Body of pancreas (tissue), 4 donors: ENCODE measurements around the gene TULP4. TPM values are rescaled to one million over a fixed set of nuclear protein-coding genes. Genes with fewer than 3 reads are reported as not detected.

Experiments used
- ATAC-seq: fragments of 150-250 bp; one replicate; pipeline ENCODE4 v1.9.1; 2016
- DNase-seq, 4 donors: peaks; one replicate each; pipeline ENCODE4 v3.0.0-alpha.2; 2019
- H3K27ac ChIP-seq, 4 donors: fragments of 200-600 bp; sonication (generic); 1 replicate in 3 of 4; 2 replicates in 1 of 4; pipeline versions ENCODE4 v1.5.1 to v1.6.1; 2016 to 2019; ENCODE audit warnings: mild to moderate bottlenecking in 1 of 4, mixed read lengths in 1 of 4, moderate library complexity in 1 of 4
- H3K27me3 ChIP-seq, 2 donors: fragments of 200-600 bp; sonication (generic); one replicate each; pipeline ENCODE4 v1.6.0; 2016; ENCODE audit warnings: mild to moderate bottlenecking in 1 of 2
- H3K36me3 ChIP-seq, 2 donors: fragments of 200-600 bp; sonication (generic); replicated peaks in 1 of 2; 2 replicates each; pipeline ENCODE4 v1.5.1; 2016; ENCODE audit warnings: low read depth in 2 of 2; ENCODE audit not compliant: insufficient read depth in 1 of 2
- H3K4me1 ChIP-seq: fragments of 200-600 bp; sonication (generic); one replicate; pipeline ENCODE4 v1.6.0; 2016
- H3K4me3 ChIP-seq, 2 donors: fragments of 200-600 bp; sonication (generic); 1 replicate in 1 of 2; 2 replicates in 1 of 2; pipeline ENCODE4 v1.5.1; 2016 to 2019
- H3K9me3 ChIP-seq, 3 donors: fragments of 200-600 bp; sonication (generic); 1 replicate in 2 of 3; 2 replicates in 1 of 3; pipeline ENCODE4 v1.5.1; 2016
- POLR2A ChIP-seq, 3 donors: fragments of 450-650 bp; IDR thresholded peaks; one replicate each; pipeline ENCODE4 v1.6.1; 2016; ENCODE audit warnings: antibody characterized with exemption in 3 of 3, mild to moderate bottlenecking in 2 of 3
- WGBS, 2 donors: methylation state at CpG; one replicate each; pipeline ENCODE4 v1.1.5; 2017; 5-methylcytosine and 5-hydroxymethylcytosine counted together
- intact Hi-C: fragments of 100-400 bp; cut with DNase I; formaldehyde crosslinking; loops from one replicate; pipeline ENCODE4 v1.15.1; 2023
- total RNA-seq, 2 donors: library from RNA; depleted of rRNA; stranded (reverse); fragments of >200 nt; gene quantifications; one replicate each; pipeline ENCODE4 v1.1.0, GENCODE V29; 2016
- TF ChIP-seq, protein P1 (sequence below), 7 experiments: fragments of 450-650 bp in 4 of 7; fragments of 200-600 bp in 3 of 7; sonication (generic) in 3 of 7; IDR thresholded peaks; one replicate each; pipeline ENCODE4 v1.5.1; 2016 to 2019; ENCODE audit warnings: antibody characterized with exemption in 7 of 7

Gene TULP4
- total RNA-seq, 2 donors from 2014 or later, result 81.2 to 92.3 TPM

DNA sequence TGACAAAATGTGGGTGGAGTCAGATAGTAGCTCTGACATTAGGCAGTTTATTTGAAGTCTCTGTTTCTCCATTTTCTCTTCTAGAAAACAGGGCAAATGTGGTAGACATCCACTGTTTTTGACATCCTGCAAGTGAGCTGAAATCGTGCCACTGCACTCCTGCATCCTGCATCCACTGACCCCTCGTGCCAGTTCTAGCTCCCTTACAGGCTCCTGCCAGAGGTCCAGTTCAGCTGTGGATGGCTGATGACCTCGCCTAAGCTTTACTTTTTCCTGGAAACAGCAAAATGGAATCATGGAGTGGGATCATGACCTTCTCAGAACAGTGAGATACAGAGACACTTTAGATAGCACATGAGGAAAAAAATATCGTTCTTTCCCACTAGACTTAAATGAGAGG is 58.5 kb downstream of the TULP4 start:
- H3K27ac ChIP-seq, result no peak overlapping the region
- H3K36me3 ChIP-seq, result no peaks in the 10 kb centered on the region
- H3K27me3 ChIP-seq, result no peaks in the 10 kb centered on the region
- WGBS, 2 donors, result 84 to 85% methylated on average over 4 of the region's 4 CpGs
- H3K4me3 ChIP-seq, result no peak overlapping the region
- no peak for DNase-seq
- intact Hi-C loops, result no loop called here
- no peak for ATAC-seq
- no peaks in the 10 kb centered on the region for H3K9me3 ChIP-seq
- no peaks in the 10 kb centered on the region for H3K4me1 ChIP-seq
- TF ChIP-seq POLR2A (IDR thresholded peaks at IDR 0.05), result no peak
- TF ChIP-seq, protein P1, sequence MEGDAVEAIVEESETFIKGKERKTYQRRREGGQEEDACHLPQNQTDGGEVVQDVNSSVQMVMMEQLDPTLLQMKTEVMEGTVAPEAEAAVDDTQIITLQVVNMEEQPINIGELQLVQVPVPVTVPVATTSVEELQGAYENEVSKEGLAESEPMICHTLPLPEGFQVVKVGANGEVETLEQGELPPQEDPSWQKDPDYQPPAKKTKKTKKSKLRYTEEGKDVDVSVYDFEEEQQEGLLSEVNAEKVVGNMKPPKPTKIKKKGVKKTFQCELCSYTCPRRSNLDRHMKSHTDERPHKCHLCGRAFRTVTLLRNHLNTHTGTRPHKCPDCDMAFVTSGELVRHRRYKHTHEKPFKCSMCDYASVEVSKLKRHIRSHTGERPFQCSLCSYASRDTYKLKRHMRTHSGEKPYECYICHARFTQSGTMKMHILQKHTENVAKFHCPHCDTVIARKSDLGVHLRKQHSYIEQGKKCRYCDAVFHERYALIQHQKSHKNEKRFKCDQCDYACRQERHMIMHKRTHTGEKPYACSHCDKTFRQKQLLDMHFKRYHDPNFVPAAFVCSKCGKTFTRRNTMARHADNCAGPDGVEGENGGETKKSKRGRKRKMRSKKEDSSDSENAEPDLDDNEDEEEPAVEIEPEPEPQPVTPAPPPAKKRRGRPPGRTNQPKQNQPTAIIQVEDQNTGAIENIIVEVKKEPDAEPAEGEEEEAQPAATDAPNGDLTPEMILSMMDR (IDR thresholded peaks at IDR 0.05), result no peak

GRCh38 chr6:158371261-158371660 is 59.0 kb downstream of the TULP4 start:
- H3K27me3 ChIP-seq, result no peaks in the 10 kb centered on the region
- no peak overlapping the region for H3K4me3 ChIP-seq
- no peaks in the 10 kb centered on the region for H3K4me1 ChIP-seq
- intact Hi-C loops, result no loop called here
- TF ChIP-seq POLR2A (IDR thresholded peaks at IDR 0.05), result no peak
- TF ChIP-seq, protein P1 (IDR thresholded peaks at IDR 0.05), result no peak
- H3K9me3 ChIP-seq, result no peaks in the 10 kb centered on the region
- DNase-seq (no peak), ATAC-seq (no peak)
- 72 to 80% methylated on average over 5 of the region's 5 CpGs for WGBS, 2 donors
- H3K27ac ChIP-seq, result no peak overlapping the region
- H3K36me3 ChIP-seq, result no peaks in the 10 kb centered on the region

GRCh38 chr6:158372574-158372973 is 60.3 kb downstream of the TULP4 start:
- intact Hi-C loops, result no loop called here
- Histone ChIP-seq H3K36me3 (no peaks in the 10 kb centered on the region), H3K27ac (no peak overlapping the region), H3K4me1 (no peaks in the 10 kb centered on the region), H3K27me3 (no peaks in the 10 kb centered on the region), H3K4me3 (no peak overlapping the region), H3K9me3 (no peaks in the 10 kb centered on the region)
- TF ChIP-seq, protein P1 (IDR thresholded peaks at IDR 0.05), result no peak
- TF ChIP-seq POLR2A (IDR thresholded peaks at IDR 0.05), result no peak
- DNase-seq, result no peak
- ATAC-seq, result no peak
- WGBS, 2 donors, result 46 to 65% methylated on average over 3 of the region's 3 CpGs

- TF ChIP-seq POLR2A (IDR thresholded peaks at IDR 0.05), result no peak
- TF ChIP-seq, protein P1 (IDR thresholded peaks at IDR 0.05), result no peak
- no peaks in the 10 kb centered on the region for H3K27me3 ChIP-seq
- no peak overlapping the region for H3K4me3 ChIP-seq
- no peaks in the 10 kb centered on the region for H3K36me3 ChIP-seq
- no peak overlapping the region for H3K27ac ChIP-seq
- H3K4me1 ChIP-seq, result no peaks in the 10 kb centered on the region
- no peaks in the 10 kb centered on the region for H3K9me3 ChIP-seq
- DNase-seq (no peak), ATAC-seq (no peak)
- intact Hi-C loops, result no loop called here
- WGBS, 2 donors, result 87 to 89% methylated on average over 9 of the region's 9 CpGs
These were observed 60.9 kb downstream of the TULP4 start for GRCh38 chr6:158373214-158373613.

- ATAC-seq (no peak), DNase-seq (no peak)
- H3K4me1 ChIP-seq, result no peaks in the 10 kb centered on the region
- TF ChIP-seq POLR2A (IDR thresholded peaks at IDR 0.05), result no peak
- TF ChIP-seq, protein P1 (IDR thresholded peaks at IDR 0.05), result no peak
- no peak overlapping the region for H3K27ac ChIP-seq
- no peaks in the 10 kb centered on the region for H3K27me3 ChIP-seq
- intact Hi-C loops, result no loop called here
- 75 to 84% methylated on average over 5 of the region's 5 CpGs for WGBS, 2 donors
- no peaks in the 10 kb centered on the region for H3K9me3 ChIP-seq
- H3K36me3 ChIP-seq, result no peaks in the 10 kb centered on the region
- no peak overlapping the region for H3K4me3 ChIP-seq
These were observed 61.8 kb downstream of the TULP4 start for GRCh38 chr6:158374020-158374419.
